ENCODE measurements around the gene P2RY14. TPM values are rescaled to one million over a fixed set of nuclear protein-coding genes. Genes with fewer than 3 reads are reported as not detected.
A peak's percentile ranks its signal among the peaks of the same experiment; 100 is the strongest.

Gene P2RY14
- total and polyA plus RNA-seq, 2 experiments from 2014 or later: 0.95 TPM; not detected in 1

DNA sequence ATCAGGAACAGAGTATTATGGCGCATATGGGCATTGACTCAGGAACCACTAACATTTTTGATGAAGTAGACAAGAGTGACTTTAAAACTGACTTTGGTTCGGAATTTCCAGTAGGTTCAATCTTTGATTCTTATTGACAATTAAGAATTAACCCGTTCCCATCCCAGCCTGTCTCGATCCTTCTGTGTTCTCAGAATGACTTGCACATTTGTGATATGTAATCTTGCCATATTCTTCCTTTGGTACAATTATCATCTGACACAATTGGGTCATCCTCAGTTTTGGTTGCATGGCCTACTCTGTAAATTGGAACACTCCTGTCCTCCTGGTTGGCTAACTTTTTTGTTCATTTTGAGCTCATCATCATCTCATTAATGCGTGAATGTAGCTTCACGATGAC lies 85.8 kb downstream of the P2RY14 start:
- no peaks in the 10 kb centered on the region for H3F3A ChIP-seq (replicated peaks; ENCODE audit: low read depth)
- no peak overlapping the region for H3K4me2 ChIP-seq
- ATAC-seq (no peak), DNase-seq (ENCODE audit: low spot score) (no peak)
- H3K27ac ChIP-seq (ENCODE audit: low read depth): no peak overlapping the region
- H2AFZ ChIP-seq: no peak overlapping the region
- Mint-ChIP-seq H3K36me3 (ENCODE audit: low read depth) (peaks cover 10% of the 10 kb centered on the region; the same call in 1 of the 3 replicates), H3K9me3 (no peaks in the 10 kb centered on the region), H3K4me1 (no peaks in the 10 kb centered on the region), H3K4me3 (no peak overlapping the region), H3K27ac (peak overlapping the region; percentile 30), H3K27me3 (ENCODE audit: insufficient read depth, low read depth, poor library complexity) (peaks cover 3% of the 10 kb centered on the region)
- no peaks in the 10 kb centered on the region for H3K9me2 ChIP-seq (ENCODE audit: insufficient read depth)
- peaks cover 3% of the 10 kb centered on the region; the same call in 1 of the 2 replicates for H3K36me3 ChIP-seq (ENCODE audit: insufficient read depth)
- no peaks in the 10 kb centered on the region for H3K27me3 ChIP-seq (ENCODE audit: insufficient read depth)
- no peak overlapping the region for H3K4me3 ChIP-seq
- TF ChIP-seq, protein P1, sequence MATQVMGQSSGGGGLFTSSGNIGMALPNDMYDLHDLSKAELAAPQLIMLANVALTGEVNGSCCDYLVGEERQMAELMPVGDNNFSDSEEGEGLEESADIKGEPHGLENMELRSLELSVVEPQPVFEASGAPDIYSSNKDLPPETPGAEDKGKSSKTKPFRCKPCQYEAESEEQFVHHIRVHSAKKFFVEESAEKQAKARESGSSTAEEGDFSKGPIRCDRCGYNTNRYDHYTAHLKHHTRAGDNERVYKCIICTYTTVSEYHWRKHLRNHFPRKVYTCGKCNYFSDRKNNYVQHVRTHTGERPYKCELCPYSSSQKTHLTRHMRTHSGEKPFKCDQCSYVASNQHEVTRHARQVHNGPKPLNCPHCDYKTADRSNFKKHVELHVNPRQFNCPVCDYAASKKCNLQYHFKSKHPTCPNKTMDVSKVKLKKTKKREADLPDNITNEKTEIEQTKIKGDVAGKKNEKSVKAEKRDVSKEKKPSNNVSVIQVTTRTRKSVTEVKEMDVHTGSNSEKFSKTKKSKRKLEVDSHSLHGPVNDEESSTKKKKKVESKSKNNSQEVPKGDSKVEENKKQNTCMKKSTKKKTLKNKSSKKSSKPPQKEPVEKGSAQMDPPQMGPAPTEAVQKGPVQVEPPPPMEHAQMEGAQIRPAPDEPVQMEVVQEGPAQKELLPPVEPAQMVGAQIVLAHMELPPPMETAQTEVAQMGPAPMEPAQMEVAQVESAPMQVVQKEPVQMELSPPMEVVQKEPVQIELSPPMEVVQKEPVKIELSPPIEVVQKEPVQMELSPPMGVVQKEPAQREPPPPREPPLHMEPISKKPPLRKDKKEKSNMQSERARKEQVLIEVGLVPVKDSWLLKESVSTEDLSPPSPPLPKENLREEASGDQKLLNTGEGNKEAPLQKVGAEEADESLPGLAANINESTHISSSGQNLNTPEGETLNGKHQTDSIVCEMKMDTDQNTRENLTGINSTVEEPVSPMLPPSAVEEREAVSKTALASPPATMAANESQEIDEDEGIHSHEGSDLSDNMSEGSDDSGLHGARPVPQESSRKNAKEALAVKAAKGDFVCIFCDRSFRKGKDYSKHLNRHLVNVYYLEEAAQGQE (IDR thresholded peaks at IDR 0.05; ENCODE audit: unreplicated experiment): no peak
- no peak for TF ChIP-seq ZNF331 (CRISPR knock-in tag; IDR thresholded peaks at IDR 0.05; ENCODE audit: low read depth)
- no peak for TF ChIP-seq JUNB (IDR thresholded peaks at IDR 0.05; ENCODE audit: unreplicated experiment)
- TF ChIP-seq CREB1 (CRISPR knock-in tag; IDR thresholded peaks at IDR 0.05; ENCODE audit: low read depth): no peak
- TF ChIP-seq ETS1 (IDR thresholded peaks at IDR 0.05): no peak
- TF ChIP-seq EZH2phosphoT487 (IDR thresholded peaks at IDR 0.05; ENCODE audit: unreplicated experiment): no peak
- no peak for TF ChIP-seq EZH2 (IDR thresholded peaks at IDR 0.05; ENCODE audit: low read depth, unreplicated experiment)
- no peak for TF ChIP-seq ZNF462 (CRISPR knock-in tag; IDR thresholded peaks at IDR 0.05)
- TF ChIP-seq POLR2AphosphoS5 (IDR thresholded peaks at IDR 0.05; ENCODE audit: low read depth): no peak
- no peak for TF ChIP-seq NANOG (IDR thresholded peaks at IDR 0.05; ENCODE audit: borderline replicate concordance)
- no peaks in the 10 kb centered on the region for H3K4me1 ChIP-seq (ENCODE audit: insufficient read depth)
- no peaks in the 10 kb centered on the region for H3K79me2 ChIP-seq (replicated peaks; ENCODE audit: insufficient read depth)
- no peaks in the 10 kb centered on the region for H4K20me1 ChIP-seq (replicated peaks; ENCODE audit: insufficient read depth)
